Measurements from ENCODE around the gene NUP205. TPM values are rescaled to one million over a fixed set of nuclear protein-coding genes. Genes with fewer than 3 reads are reported as not detected.

Gene NUP205
- total RNA-seq, 4 donors from 2014 or later, result 33.1 to 37.1 (median 34.0) TPM

DNA sequence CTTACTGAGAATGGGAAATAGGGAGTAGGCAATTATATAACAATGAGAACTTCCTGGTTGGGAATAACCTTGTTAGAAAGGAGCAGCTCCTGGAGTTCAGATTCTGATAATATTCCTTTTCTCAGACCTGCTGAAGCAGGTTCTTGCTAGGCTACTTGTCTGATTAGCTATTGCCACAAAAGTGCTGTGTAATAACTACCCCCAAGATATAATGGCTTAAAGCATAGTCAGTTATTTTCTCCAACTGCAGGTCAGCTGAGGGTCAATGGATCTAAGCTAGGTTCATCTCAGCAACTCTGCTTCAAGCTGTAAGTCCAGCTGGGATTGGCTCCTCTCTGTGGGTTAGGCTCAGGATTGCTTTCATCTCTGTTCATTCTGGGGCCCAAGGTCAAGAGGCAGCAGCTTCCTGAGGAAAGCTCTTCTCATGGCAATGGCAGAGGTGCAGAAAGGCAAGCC, 38.5 kb upstream of the NUP205 start:
- Histone ChIP-seq H3K27me3 (no peaks in the 10 kb centered on the region), H3K4me1 (no peaks in the 10 kb centered on the region), H3K27ac (no peak overlapping the region), H3K36me3 (no peaks in the 10 kb centered on the region), H3K9me3 (no peaks in the 10 kb centered on the region), H3K4me3 (replicated peaks in 1 of 3) (no peak overlapping the region)
- peak; percentile 7 to 25 for DNase-seq
- TF ChIP-seq POLR2A (IDR thresholded peaks at IDR 0.05), result no peak
- TF ChIP-seq, protein P1, sequence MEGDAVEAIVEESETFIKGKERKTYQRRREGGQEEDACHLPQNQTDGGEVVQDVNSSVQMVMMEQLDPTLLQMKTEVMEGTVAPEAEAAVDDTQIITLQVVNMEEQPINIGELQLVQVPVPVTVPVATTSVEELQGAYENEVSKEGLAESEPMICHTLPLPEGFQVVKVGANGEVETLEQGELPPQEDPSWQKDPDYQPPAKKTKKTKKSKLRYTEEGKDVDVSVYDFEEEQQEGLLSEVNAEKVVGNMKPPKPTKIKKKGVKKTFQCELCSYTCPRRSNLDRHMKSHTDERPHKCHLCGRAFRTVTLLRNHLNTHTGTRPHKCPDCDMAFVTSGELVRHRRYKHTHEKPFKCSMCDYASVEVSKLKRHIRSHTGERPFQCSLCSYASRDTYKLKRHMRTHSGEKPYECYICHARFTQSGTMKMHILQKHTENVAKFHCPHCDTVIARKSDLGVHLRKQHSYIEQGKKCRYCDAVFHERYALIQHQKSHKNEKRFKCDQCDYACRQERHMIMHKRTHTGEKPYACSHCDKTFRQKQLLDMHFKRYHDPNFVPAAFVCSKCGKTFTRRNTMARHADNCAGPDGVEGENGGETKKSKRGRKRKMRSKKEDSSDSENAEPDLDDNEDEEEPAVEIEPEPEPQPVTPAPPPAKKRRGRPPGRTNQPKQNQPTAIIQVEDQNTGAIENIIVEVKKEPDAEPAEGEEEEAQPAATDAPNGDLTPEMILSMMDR (IDR thresholded peaks at IDR 0.05), result no peak
- intact Hi-C loops (cut with DNase I), result no loop called here

DNA sequence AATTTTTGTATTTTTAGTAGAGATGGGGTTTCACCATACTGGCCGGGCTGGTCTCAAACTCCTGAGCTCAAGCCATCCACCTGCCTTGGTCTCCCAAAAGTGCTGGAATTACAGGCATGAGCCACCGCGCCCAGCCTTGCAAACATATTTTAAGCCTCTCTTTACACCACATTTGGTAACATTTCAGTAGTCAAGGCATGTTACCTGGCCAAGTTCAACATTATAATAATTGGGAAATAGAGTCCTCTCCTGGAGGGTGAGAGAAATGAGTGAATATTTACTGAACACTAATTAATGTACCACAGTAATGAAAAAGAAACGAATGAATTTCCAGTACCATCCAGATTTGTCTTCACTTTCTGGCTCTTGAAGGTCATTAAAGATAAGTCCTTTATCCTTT, 37.8 kb upstream of the NUP205 start:
- 81 to 86% methylated on average over 4 of the region's 4 CpGs for WGBS, 2 donors
- no peaks in the 10 kb centered on the region for H3K4me1 ChIP-seq
- H3K27ac ChIP-seq, result no peak overlapping the region
- H3K9me3 ChIP-seq, result no peaks in the 10 kb centered on the region
- no peak for DNase-seq
- H3K36me3 ChIP-seq, result no peaks in the 10 kb centered on the region
- intact Hi-C loops (cut with DNase I), result no loop called here
- TF ChIP-seq POLR2A (IDR thresholded peaks at IDR 0.05), result no peak
- TF ChIP-seq, protein P1 (IDR thresholded peaks at IDR 0.05), result no peak
- no peak overlapping the region for H3K4me3 ChIP-seq (replicated peaks in 1 of 3)
- H3K27me3 ChIP-seq, result no peaks in the 10 kb centered on the region

DNA sequence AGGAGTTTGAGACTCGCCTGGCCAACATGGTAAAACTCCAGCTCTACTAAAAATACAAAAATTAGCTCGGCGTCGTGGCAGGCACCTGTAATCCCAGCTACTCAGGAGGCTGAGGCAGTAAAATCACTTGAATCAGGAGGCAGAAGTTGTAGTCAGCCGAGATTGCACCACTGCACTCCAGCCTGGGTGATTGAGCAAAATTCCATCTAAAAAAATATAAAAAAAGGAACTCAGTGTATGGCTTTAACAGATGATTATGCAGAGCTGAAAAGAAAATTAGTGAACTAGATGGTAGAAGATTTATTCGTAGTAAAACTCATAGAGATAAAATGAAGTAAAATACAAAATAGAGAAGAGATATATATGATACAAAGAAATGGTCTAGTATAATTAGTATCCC, 35.2 kb upstream of the NUP205 start:
- Histone ChIP-seq H3K27me3 (no peaks in the 10 kb centered on the region), H3K9me3 (no peaks in the 10 kb centered on the region), H3K4me3 (replicated peaks in 1 of 3) (no peak overlapping the region), H3K4me1 (no peaks in the 10 kb centered on the region), H3K36me3 (no peaks in the 10 kb centered on the region), H3K27ac (no peak overlapping the region)
- DNase-seq, result no peak
- no peak for TF ChIP-seq POLR2A (IDR thresholded peaks at IDR 0.05)
- TF ChIP-seq, protein P1 (IDR thresholded peaks at IDR 0.05), result no peak
- 88 to 90% methylated on average over 6 of the region's 6 CpGs for WGBS, 2 donors
- intact Hi-C loops (cut with DNase I), result no loop called here

DNA sequence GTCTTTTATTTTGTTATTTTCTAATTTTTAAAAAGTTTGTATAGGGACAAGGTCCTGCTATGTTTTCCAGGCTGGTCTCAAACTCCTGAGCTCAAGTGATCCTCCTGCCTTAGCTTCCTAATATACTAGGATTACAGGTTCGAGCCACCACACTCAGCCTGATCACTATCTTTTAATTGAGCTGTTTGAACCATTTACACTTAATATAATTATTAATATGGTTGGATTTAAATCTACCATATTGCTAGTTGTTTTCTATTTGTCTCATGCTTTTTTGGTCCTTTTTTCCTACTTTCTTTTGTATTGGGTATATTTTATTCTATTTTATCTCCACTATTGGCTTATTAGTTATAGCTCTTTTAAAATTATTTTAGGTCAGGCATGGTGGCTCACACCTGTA, 34.6 kb upstream of the NUP205 start:
- H3K4me3 ChIP-seq (replicated peaks in 1 of 3), result no peak overlapping the region
- H3K27me3 ChIP-seq, result no peaks in the 10 kb centered on the region
- DNase-seq, result no peak
- no peak overlapping the region for H3K27ac ChIP-seq
- intact Hi-C loops (cut with DNase I), result no loop called here
- no peaks in the 10 kb centered on the region for H3K36me3 ChIP-seq
- H3K4me1 ChIP-seq, result no peaks in the 10 kb centered on the region
- no peaks in the 10 kb centered on the region for H3K9me3 ChIP-seq
- 93 to 98% methylated on average over 1 of the region's 1 CpG for WGBS, 2 donors
- TF ChIP-seq POLR2A (IDR thresholded peaks at IDR 0.05), result no peak
- TF ChIP-seq, protein P1 (IDR thresholded peaks at IDR 0.05), result no peak

DNA sequence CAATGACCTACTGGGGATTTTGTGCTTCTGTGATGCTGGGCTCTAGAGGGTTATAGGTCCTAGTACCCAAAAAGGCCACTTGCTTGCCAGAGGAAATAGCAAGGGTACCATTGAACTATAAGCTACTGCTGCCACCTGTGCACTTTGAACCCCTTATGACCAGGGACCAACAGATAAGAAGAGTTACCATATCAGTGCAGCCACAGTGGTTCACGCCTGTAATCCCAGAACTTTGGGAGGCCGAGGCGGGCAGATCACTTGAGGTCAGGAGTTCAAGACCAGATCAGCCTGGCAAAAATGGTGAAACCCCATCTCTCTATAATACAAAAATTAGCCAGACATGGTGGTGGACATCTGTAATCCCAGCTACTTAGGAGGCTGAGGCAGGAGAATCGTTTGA, 32.3 kb upstream of the NUP205 start:
- Histone ChIP-seq H3K4me3 (replicated peaks in 1 of 3) (no peak overlapping the region), H3K27me3 (no peaks in the 10 kb centered on the region), H3K36me3 (no peaks in the 10 kb centered on the region), H3K27ac (no peak overlapping the region), H3K4me1 (no peaks in the 10 kb centered on the region), H3K9me3 (no peaks in the 10 kb centered on the region)
- no peak for TF ChIP-seq POLR2A (IDR thresholded peaks at IDR 0.05)
- TF ChIP-seq, protein P1 (IDR thresholded peaks at IDR 0.05), result no peak
- WGBS, 2 donors, result 95 to 97% methylated on average over 4 of the region's 4 CpGs
- no peak for DNase-seq
- intact Hi-C loops (cut with DNase I), result no loop called here
